ENCODE measurements around the gene PDE4D. TPM values are rescaled to one million over a fixed set of nuclear protein-coding genes. Genes with fewer than 3 reads are reported as not detected.

The PDE4D gene
- total RNA-seq, 1 donor from 2014 or later: 28.2 TPM

GRCh38 chr5:59823420-59823819, 70.1 kb downstream of the PDE4D start:
- no peak for TF ChIP-seq CTCF (IDR thresholded peaks at IDR 0.05)
- no peak for DNase-seq

GRCh38 chr5:59819806-59820205, 73.7 kb downstream of the PDE4D start:
- DNase-seq (no peak), ATAC-seq (ENCODE audit: low read depth) (no peak)
- Mint-ChIP-seq H3K27me3 (peaks cover 5% of the 10 kb centered on the region), H3K36me3 (ENCODE audit: low read depth) (no peaks in the 10 kb centered on the region), H3K9me3 (no peaks in the 10 kb centered on the region), H3K4me3 (no peak overlapping the region), H3K27ac (no peak overlapping the region), H3K4me1 (no peaks in the 10 kb centered on the region)
- CTCF ChIA-PET: interaction anchor here (3.0 kb wide), 1 partner anchor 9 kb away, joined by 13 read pairs; no protein-coding TSS in a partner anchor
- no peak for TF ChIP-seq CTCF (IDR thresholded peaks at IDR 0.05)
- intact Hi-C loops (cut with micrococcal nuclease): no loop called here
- POLR2A ChIA-PET: interaction anchor here (0.6 kb wide), 1 partner anchor 384 kb away, joined by 3 read pairs; no protein-coding TSS in a partner anchor

More at GRCh38 chr5:59823420-59823819, 70.1 kb downstream of the PDE4D start:
- no peak overlapping the region for H3K4me3 Mint-ChIP-seq
- H3K27me3 Mint-ChIP-seq: peaks cover 6% of the 10 kb centered on the region
- no peak overlapping the region for H3K27ac Mint-ChIP-seq
- H3K9me3 Mint-ChIP-seq: no peaks in the 10 kb centered on the region
- ATAC-seq (ENCODE audit: low read depth): no peak
- no peaks in the 10 kb centered on the region for H3K4me1 Mint-ChIP-seq
- intact Hi-C loops (cut with micrococcal nuclease): no loop called here
- no peaks in the 10 kb centered on the region for H3K36me3 Mint-ChIP-seq (ENCODE audit: low read depth)
- ChIA-PET CTCF (interaction anchor here (1.5 kb wide), 1 partner anchor 13 kb away, joined by 4 read pairs; no protein-coding TSS in a partner anchor), POLR2A (no interaction called here)

- no peaks in the 10 kb centered on the region for H3K4me1 Mint-ChIP-seq
- intact Hi-C loops (cut with micrococcal nuclease): no loop called here
- no peak for TF ChIP-seq CTCF (IDR thresholded peaks at IDR 0.05)
- ChIA-PET POLR2A (no interaction called here), CTCF (no interaction called here)
- ATAC-seq (ENCODE audit: low read depth): no peak
- no peak overlapping the region for H3K27ac Mint-ChIP-seq
- H3K4me3 Mint-ChIP-seq: no peak overlapping the region
- peaks cover 2% of the 10 kb centered on the region for H3K27me3 Mint-ChIP-seq
- H3K9me3 Mint-ChIP-seq: no peaks in the 10 kb centered on the region
- no peaks in the 10 kb centered on the region for H3K36me3 Mint-ChIP-seq (ENCODE audit: low read depth)
- DNase-seq: no peak
These were observed 76.0 kb downstream of the PDE4D start for GRCh38 chr5:59817536-59817935.

DNA sequence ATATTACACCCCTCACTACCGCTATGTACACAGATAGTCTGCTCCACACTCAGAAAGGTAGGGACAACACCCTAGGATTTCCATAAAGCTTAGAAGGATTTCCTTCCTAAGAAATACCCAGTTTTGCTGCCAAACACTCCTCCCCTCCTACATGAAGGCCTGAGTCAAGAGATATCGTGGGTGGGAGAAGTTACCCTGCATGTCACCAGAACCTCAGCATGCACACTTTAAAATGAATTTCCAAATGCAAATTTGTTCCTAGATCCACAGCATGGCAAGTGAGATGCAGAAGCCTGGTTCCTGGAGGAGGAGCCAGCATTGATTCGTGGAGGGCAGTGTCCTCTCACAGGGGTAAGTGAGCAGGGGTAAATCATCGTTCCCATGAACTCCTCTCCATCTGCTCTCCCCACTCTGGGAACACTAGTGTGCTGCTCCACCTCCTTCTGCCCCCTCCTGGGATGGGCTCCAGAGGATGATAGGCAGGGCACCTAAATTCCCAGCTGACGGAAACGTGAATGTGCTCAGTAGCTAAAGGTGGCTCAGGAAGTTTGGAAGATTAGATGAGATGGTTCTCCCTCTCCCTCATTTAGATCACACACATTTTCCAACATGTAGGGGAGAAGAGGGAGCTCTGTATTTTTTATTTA, 76.7 kb downstream of the PDE4D start:
- peaks cover 2% of the 10 kb centered on the region for H3K27me3 Mint-ChIP-seq
- H3K4me1 Mint-ChIP-seq: no peaks in the 10 kb centered on the region
- intact Hi-C loops (cut with micrococcal nuclease): no loop called here
- H3K9me3 Mint-ChIP-seq: no peaks in the 10 kb centered on the region
- POLR2A ChIA-PET: no interaction called here
- DNase-seq (no peak), ATAC-seq (ENCODE audit: low read depth) (no peak)
- no peak overlapping the region for H3K27ac Mint-ChIP-seq
- CTCF ChIA-PET: no interaction called here
- no peak for TF ChIP-seq CTCF (IDR thresholded peaks at IDR 0.05)
- no peaks in the 10 kb centered on the region for H3K36me3 Mint-ChIP-seq (ENCODE audit: low read depth)
- H3K4me3 Mint-ChIP-seq: no peak overlapping the region

DNA sequence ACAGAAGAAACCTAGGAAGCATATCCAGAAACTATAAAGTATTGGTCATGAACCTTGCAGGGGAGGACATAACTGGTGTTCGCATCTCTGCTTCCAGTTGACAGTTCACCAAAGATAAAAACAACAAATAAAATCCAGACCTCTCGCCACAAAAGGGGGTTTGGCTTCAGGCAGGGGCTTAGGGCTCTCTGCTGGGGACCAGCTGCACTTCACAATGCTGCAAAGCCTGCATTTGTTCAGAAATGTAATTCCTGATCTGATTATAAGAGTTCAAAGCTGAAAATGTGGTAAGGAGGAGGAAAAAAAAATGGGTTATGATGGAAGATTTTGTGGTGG, 79.0 kb downstream of the PDE4D start:
- no peak overlapping the region for H3K27ac Mint-ChIP-seq
- no peaks in the 10 kb centered on the region for H3K36me3 Mint-ChIP-seq (ENCODE audit: low read depth)
- intact Hi-C loops (cut with micrococcal nuclease): loop anchor here (1.0 to 5.0 kb wide), 4 partner anchors 348 to 1148 kb away; no protein-coding TSS in a partner anchor
- CTCF ChIA-PET: interaction anchor here (1.2 to 3.8 kb wide), 7 partner anchors 10 to 857 kb away, joined by 3 to 22 read pairs (median 9); no protein-coding TSS in a partner anchor
- no peak for TF ChIP-seq CTCF (IDR thresholded peaks at IDR 0.05)
- ATAC-seq (ENCODE audit: low read depth): no peak
- no peak for DNase-seq
- H3K27me3 Mint-ChIP-seq: peaks cover 4% of the 10 kb centered on the region
- H3K4me3 Mint-ChIP-seq: no peak overlapping the region
- POLR2A ChIA-PET: no interaction called here
- peaks cover 4% of the 10 kb centered on the region for H3K4me1 Mint-ChIP-seq
- H3K9me3 Mint-ChIP-seq: no peaks in the 10 kb centered on the region
